ENCODE results near the gene CAP2.
"Not testable (repeated sequence)": the region's sequence is repeated elsewhere in the genome, so short reads cannot be mapped to it uniquely, and the experiment has no call there.

CAP2 gene

GRCh38 chr6:17440811-17441210, 47.4 kb downstream of the CAP2 start:
- DNase-seq (ENCODE audit: low spot score) = not testable (repeated sequence)

DNA sequence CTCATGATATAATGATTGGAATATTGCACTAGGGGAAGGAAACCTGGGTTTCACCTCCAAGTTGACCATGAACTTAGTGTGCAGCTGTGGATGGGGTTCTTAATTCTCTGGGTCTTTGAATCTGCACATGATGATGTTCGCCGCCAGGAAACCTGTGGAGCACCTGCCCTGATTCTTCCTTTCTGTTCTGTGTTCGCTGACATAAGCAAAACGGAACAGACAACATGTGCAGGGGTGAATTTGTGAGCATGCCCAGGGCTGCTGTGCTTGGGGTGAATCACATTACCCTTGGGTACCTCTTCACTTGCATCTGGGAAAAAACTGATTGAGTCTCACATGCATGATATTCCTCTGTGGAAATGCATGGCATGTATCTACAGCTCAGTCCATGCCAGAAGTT, 48.8 kb downstream of the CAP2 start:
- DNase-seq (ENCODE audit: low spot score) = no peak

DNA sequence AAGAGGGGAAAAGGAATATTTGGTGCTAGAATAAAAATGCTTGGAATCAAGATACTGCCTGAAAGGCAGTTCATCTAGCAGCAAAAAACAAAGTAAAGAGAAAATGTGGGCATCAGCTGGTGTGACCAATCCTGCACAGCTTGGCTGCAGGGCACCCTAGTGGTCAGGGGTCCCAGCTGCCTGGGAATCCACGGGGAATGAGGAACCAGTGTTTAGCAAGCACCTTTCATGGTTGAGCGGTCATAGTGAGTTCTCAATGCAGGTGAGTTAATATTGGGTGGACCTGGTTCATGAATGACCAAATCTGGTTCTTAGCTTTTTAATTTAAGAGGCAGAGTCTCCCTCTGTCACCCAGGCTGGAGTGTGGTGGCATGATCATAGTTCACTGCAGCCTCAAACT, 53.3 kb downstream of the CAP2 start:
- no peak for DNase-seq (ENCODE audit: low spot score)

DNA sequence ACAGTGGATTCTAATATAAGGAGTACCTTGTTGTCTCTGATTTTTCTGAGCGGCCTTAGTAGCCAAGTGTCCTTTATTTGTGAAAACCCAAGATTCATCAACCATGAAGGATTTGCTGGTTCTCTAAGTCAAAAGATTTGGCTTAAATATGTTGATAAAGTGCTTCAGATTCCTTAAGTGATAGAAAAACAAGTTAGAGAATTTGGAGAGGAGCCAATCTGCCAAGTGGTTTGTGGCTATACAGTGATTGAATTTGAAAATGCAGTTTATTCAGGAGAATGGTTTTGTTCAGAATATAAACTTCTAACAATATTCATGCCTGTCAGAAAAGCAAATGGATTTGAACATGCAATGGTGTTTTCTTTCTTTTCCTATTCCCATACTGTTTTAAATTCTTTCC, 54.8 kb downstream of the CAP2 start:
- DNase-seq (ENCODE audit: low spot score) = no peak

- no peak for DNase-seq (ENCODE audit: low spot score)
Measured at GRCh38 chr6:17450397-17450796, 57.0 kb downstream of the CAP2 start.

DNA sequence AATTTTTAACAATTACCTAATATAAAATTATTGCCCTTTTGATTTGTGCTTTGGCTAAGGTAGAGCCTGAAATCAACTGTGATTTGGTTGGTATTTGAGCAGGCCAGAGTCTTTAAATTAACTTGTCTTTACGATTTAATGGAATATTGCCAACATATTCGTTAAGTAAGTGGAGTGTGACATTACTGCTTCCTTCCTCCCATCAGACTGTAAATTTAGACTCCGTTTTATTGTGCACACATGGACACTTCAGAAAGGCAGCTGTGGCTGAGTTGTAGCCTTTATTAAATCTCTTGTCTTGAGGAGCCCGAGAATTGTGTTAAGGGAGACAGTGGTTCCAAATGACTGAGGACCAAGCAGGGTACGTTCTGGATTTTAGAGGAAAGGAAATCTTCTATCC, 57.4 kb downstream of the CAP2 start:
- DNase-seq (ENCODE audit: low spot score) = no peak

DNA sequence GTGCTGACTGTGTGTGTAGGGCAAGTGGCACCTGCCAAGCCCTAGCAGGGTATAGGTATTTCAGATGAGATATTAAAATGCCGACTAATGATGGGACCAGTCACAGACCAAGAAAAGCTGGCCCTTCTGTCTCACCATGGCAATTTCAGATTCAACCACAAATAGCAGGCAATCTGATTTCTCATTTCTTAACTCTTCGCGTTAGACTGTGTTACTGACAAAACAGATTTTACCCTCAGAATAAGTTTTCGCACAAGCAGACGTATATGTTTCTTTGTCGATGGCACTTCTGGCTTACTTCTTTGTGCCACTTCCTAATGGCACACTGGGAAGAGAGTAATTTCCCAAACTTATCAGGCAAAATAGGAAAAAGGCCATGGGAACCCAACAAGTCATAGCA, 58.7 kb downstream of the CAP2 start:
- no peak for DNase-seq (ENCODE audit: low spot score)

- DNase-seq (ENCODE audit: low spot score) = no peak
Measured at GRCh38 chr6:17454316-17455005, 61.1 kb downstream of the CAP2 start.

- no peak for DNase-seq (ENCODE audit: low spot score)
Measured at GRCh38 chr6:17455919-17456318, 62.5 kb downstream of the CAP2 start.

- no peak for DNase-seq (ENCODE audit: low spot score)
Measured at GRCh38 chr6:17456711-17457110, 63.3 kb downstream of the CAP2 start.

DNA sequence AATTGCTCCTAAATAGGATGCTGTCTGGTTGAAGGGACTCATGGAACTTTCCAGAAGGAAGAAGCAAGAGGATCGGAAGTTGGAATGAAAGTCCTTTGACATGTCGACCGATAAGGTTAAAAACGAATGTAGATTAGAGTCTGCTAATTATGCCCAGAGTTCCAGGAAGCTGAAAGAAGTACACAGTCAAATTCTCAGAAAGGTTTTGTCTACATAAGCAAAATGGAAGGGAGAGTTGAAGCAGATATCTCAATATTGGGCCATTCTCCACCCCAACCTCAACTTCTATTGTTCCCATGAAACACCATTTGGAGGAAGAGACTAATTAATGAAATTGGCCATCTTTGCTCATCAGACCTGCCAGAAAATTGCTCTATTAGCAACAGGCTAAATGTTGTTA, 64.0 kb downstream of the CAP2 start:
- DNase-seq (ENCODE audit: low spot score) = no peak

GRCh38 chr6:17457956-17458355, 64.6 kb downstream of the CAP2 start:
- DNase-seq (ENCODE audit: low spot score) = no peak

DNA sequence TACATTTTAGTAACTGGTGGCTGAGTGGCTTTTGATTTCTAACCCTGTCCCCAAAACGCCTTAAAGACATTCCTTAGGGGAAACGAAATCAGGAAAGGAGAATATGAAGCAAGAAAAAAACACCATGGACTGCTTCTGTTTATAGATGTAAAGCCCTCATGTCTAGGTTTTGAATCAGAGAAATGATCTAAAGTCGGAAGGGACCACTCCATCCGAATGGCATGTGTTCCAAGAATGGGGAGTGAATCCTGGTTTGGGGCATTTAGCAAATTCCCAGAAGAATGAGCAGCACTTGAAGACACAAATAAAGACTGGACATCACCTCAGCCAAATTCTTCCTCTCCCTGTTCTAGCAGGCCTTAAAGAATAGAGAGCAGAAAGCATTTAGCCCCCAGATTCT, 65.6 kb downstream of the CAP2 start:
- no peak for DNase-seq (ENCODE audit: low spot score)

DNA sequence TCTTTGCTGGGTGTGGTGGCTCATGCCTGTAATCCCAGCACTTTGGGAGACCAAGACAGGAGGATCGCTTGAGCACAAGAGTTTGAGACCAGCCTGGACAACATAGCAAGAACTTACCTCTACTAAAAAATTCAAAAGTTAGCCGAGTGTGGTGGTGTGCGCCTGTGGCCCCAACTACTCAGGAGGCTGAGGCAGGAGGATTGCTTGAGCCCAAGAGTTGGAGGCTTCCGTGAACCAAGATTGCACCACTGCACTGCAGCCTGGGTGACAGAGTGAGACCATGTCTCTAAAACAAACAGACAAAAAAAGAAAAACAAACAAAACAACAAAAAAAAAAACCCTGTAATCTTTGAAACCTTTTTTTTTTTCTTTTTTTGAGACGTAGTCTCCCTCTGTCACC, 67.5 kb downstream of the CAP2 start:
- DNase-seq (ENCODE audit: low spot score) = no peak

DNA sequence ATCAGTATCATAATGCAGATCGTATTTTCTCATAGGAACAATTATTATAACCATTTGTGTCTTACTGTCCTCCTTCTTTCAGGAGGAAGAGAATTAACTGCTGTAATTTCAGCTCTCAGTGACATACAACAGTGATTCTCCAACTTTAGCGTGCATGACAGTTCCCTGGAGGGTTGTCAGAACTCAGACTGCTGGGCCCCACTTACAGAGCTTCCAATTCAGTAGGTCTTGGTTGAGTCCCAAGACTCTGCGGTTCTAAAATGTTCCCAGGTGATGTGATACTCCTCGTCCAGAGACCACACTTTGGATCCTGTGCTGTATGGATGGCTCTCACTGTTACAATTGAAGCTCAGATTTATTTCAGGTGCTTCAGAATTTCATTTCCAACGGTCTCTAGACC, 72.8 kb downstream of the CAP2 start:
- DNase-seq (ENCODE audit: low spot score) = no peak

GRCh38 chr6:17466707-17467106, 73.3 kb downstream of the CAP2 start:
- DNase-seq (ENCODE audit: low spot score) = no peak

DNA sequence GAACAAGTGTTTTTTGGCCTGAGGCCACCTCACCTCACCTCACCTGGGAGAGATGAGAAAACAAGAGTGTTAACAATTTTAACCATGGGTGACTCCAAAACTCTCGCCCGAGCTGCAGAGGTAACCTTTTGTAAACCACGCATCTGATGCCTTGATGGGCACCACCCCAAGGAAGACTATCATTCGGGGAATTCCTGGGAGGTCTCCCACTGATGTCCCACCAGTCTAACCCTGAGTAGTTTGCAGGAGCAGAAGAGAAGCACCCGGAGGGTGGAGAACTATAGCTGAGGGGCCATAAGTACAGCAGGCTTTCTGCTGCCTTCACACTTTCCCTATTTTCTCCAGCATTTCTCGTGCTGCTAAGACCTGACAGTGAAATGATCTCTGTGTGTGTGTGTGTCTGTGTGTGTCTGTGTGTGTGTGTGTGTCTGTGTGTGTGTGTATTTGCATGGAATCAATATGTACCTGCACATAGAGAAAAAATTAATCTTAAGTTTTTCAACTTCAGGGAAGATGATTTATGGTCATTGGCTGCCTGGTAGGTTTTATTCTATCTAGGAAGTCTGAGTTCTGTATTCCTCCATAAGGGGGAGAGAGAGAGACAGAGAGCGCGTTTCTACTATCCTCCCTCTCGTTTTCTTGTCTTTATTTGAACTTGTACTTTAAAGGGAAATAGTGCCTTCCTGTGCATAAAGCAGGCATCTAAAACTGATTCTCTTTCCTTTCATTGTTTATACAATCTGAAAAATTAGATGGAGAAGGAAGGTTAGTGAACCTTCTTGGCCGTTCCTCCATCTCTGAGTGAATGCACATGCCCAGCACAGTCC, 75.8 kb downstream of the CAP2 start:
- no peak for DNase-seq (ENCODE audit: low spot score)

GRCh38 chr6:17470202-17470937, 77.0 kb downstream of the CAP2 start:
- no peak for DNase-seq (ENCODE audit: low spot score)

GRCh38 chr6:17470938-17471327, 77.5 kb downstream of the CAP2 start:
- no peak for DNase-seq (ENCODE audit: low spot score)

- DNase-seq (ENCODE audit: low spot score) = no peak
Measured at GRCh38 chr6:17472653-17473183, 79.3 kb downstream of the CAP2 start.

DNA sequence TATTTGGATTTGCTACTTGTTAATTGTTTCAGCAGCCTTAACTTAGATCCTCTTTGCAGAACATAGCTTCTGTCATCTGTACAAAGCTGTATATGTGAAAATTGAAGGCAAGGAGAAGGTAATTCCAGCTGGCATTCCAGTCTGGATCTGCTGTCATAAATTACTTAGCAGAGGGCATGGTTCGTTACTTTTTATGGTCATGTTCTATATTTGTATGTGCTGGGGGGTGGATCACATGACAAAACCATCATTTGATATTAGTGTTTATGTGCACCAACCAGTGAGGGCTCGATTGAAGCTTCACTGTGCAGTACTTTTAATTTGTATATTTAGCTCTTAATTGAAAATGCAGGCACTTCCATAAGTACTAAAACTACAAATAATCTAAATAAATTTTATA, 80.2 kb downstream of the CAP2 start:
- peak; percentile 40 for DNase-seq (ENCODE audit: low spot score)

GRCh38 chr6:17474289-17474688, 80.9 kb downstream of the CAP2 start:
- no peak for DNase-seq (ENCODE audit: low spot score)
